Adipose tissue (tissue), 3 donors: ENCODE measurements around the gene ACVR1C. TPM values are rescaled to one million over a fixed set of nuclear protein-coding genes. Genes with fewer than 3 reads are reported as not detected.

Source experiments
- H3K27ac ChIP-seq: one replicate; pipeline ENCODE4 v1.5.1; 2013; ENCODE audit warnings: low read depth, low read length
- WGBS, 3 donors: extraction: QIAGEN DNeasy Blood & Tissue Kit; methylation state at CpG; one replicate each; pipeline ENCODE4 v1.1.7; 2013; 5-methylcytosine and 5-hydroxymethylcytosine counted together
- polyA plus RNA-seq, 3 donors: library from polyadenylated mRNA; stranded (reverse); fragments of 200-250 nt; gene quantifications; one replicate each; pipeline ENCODE4 v1.2.3, GENCODE V29; 2013
- donor health status: healthy with polysubstance abuse.
- donor health status: Bipolar disorder and iron deficiency.
- donor health status: healthy.

Gene ACVR1C
- polyA plus RNA-seq, result 10 to 100 TPM in 2 of 3 donors, 1 to 10 TPM in 1; 1.8 to 52.4 (median 12.7) TPM

GRCh38 chr2:157628477-157629415, at the start of gene ACVR1C:
Gene ACVR1C (minus strand): TSS chr2:157628864. CDS start chr2:157628644, 220 bp downstream.
- WGBS, 3 donors, result 1% methylated on average over 54 to 78 of the region's 79 CpGs
- H3K27ac ChIP-seq, result no peak within 1 kb of the TSS

GRCh38 chr2:157677941-157678340, 49.3 kb upstream of the ACVR1C start:
- no peak overlapping the region for H3K27ac ChIP-seq

- 87 to 89% (median 87%) methylated on average over 10 of the region's 10 CpGs for WGBS, 3 donors
- no peak overlapping the region for H3K27ac ChIP-seq
Observed at GRCh38 chr2:157672129-157672528, 43.5 kb upstream of the ACVR1C start.

GRCh38 chr2:157662401-157662800, 33.7 kb upstream of the ACVR1C start:
- 93 to 96% (median 95%) methylated on average over 1 of the region's 1 CpG for WGBS, 3 donors

GRCh38 chr2:157661776-157662175, 33.1 kb upstream of the ACVR1C start:
- 68 to 85% (median 73%) methylated on average over 4 of the region's 4 CpGs for WGBS, 3 donors
- H3K27ac ChIP-seq, result no peak overlapping the region

More at GRCh38 chr2:157662401-157662800, 33.7 kb upstream of the ACVR1C start:
- no peak overlapping the region for H3K27ac ChIP-seq

GRCh38 chr2:157657858-157658257, 29.2 kb upstream of the ACVR1C start:
- 79 to 83% (median 83%) methylated on average over 1 of the region's 1 CpG for WGBS, 3 donors
- H3K27ac ChIP-seq, result no peak overlapping the region

GRCh38 chr2:157657101-157657500, 28.4 kb upstream of the ACVR1C start:
- WGBS, 3 donors, result 80 to 88% (median 83%) methylated on average over 4 of the region's 4 CpGs
- H3K27ac ChIP-seq, result no peak overlapping the region

- H3K27ac ChIP-seq, result no peak overlapping the region
Observed at GRCh38 chr2:157644776-157645175, 16.1 kb upstream of the ACVR1C start.

GRCh38 chr2:157631861-157632260, 3.2 kb upstream of the ACVR1C start:
- no peak overlapping the region for H3K27ac ChIP-seq
- 72 to 77% (median 74%) methylated on average over 2 of the region's 2 CpGs for WGBS, 3 donors

- H3K27ac ChIP-seq, result no peak overlapping the region
- WGBS, 3 donors, result 3 to 5% (median 4%) methylated on average over 31 of the region's 31 CpGs
Observed at GRCh38 chr2:157627594-157628476, 829 bp downstream of the ACVR1C start.

GRCh38 chr2:157625296-157625695, 3.4 kb downstream of the ACVR1C start:
- H3K27ac ChIP-seq, result no peak overlapping the region

GRCh38 chr2:157620956-157621355, 7.7 kb downstream of the ACVR1C start:
- H3K27ac ChIP-seq, result no peak overlapping the region
- WGBS, 3 donors, result 55 to 69% (median 65%) methylated on average over 1 of the region's 1 CpG

- no peak overlapping the region for H3K27ac ChIP-seq
Observed at GRCh38 chr2:157611726-157612125, 16.9 kb downstream of the ACVR1C start.

GRCh38 chr2:157611110-157611509, 17.6 kb downstream of the ACVR1C start:
- 92 to 98% (median 95%) methylated on average over 4 of the region's 4 CpGs for WGBS, 3 donors
- no peak overlapping the region for H3K27ac ChIP-seq

- no peak overlapping the region for H3K27ac ChIP-seq
Observed at GRCh38 chr2:157606534-157606933, 22.1 kb downstream of the ACVR1C start.

- H3K27ac ChIP-seq, result no peak overlapping the region
- WGBS, 3 donors, result 91 to 97% (median 92%) methylated on average over 1 of the region's 1 CpG
Observed at GRCh38 chr2:157603198-157603597, 25.5 kb downstream of the ACVR1C start.

- 67 to 81% (median 72%) methylated on average over 4 of the region's 4 CpGs for WGBS, 3 donors
- H3K27ac ChIP-seq, result no peak overlapping the region
Observed at GRCh38 chr2:157601807-157602206, 26.9 kb downstream of the ACVR1C start.

GRCh38 chr2:157596992-157597681, 31.5 kb downstream of the ACVR1C start:
- no peak overlapping the region for H3K27ac ChIP-seq
- 20 to 22% (median 20%) methylated on average over 43 to 45 of the region's 45 CpGs for WGBS, 3 donors

- 13 to 42% (median 17%) methylated on average over 1 of the region's 1 CpG for WGBS, 3 donors
- no peak overlapping the region for H3K27ac ChIP-seq
Observed at GRCh38 chr2:157593411-157593810, 35.3 kb downstream of the ACVR1C start.
